Right atrium auricular region (tissue), 2 donors: ENCODE results near the gene CYTH3. TPM values are rescaled to one million over a fixed set of nuclear protein-coding genes. Genes with fewer than 3 reads are reported as not detected.

Source experiments
- DNase-seq: peaks from one replicate; pipeline ENCODE4 v3.0.0-alpha.2; 2019; ENCODE audit warnings: low spot score
- H3K27ac ChIP-seq, 2 donors: fragments of 200-600 bp; sonication (generic); 1 replicate in 1 of 2; 2 replicates in 1 of 2; pipeline ENCODE4 v1.5.1; 2016 to 2019
- H3K27me3 ChIP-seq, 2 donors: fragments of 200-600 bp; sonication (generic); one replicate each; pipeline versions ENCODE4 v1.5.1 to v1.6.0; 2017 to 2019
- H3K36me3 ChIP-seq: fragments of 200-600 bp; sonication (generic); one replicate; pipeline ENCODE4 v1.5.1; 2016
- H3K4me1 ChIP-seq, 2 donors: fragments of 200-600 bp; sonication (generic); one replicate each; pipeline versions ENCODE4 v1.5.1 to v1.6.0; 2017 to 2019
- H3K4me3 ChIP-seq, 2 donors: fragments of 200-600 bp; sonication (generic); 1 replicate in 1 of 2; 2 replicates in 1 of 2; pipeline ENCODE4 v1.5.1; 2017 to 2019; ENCODE audit warnings: mild to moderate bottlenecking in 1 of 2, moderate library complexity in 1 of 2
- H3K9me3 ChIP-seq, 2 donors: fragments of 200-600 bp; sonication (generic); one replicate each; pipeline ENCODE4 v1.5.1; 2019
- total RNA-seq, 2 donors: library from RNA; depleted of rRNA; stranded (reverse); fragments of >200 nt; gene quantifications; one replicate each; pipeline ENCODE4 v1.1.0, GENCODE V29; 2016
- TF ChIP-seq, protein P1 (sequence below), 2 donors: fragments of 200-600 bp; sonication (generic); IDR thresholded peaks; one replicate each; pipeline ENCODE4 v1.5.1; 2019; ENCODE audit warnings: antibody characterized with exemption in 2 of 2

CYTH3 gene
- total RNA-seq, 2 donors from 2014 or later, result 27.2 to 34.0 TPM

DNA sequence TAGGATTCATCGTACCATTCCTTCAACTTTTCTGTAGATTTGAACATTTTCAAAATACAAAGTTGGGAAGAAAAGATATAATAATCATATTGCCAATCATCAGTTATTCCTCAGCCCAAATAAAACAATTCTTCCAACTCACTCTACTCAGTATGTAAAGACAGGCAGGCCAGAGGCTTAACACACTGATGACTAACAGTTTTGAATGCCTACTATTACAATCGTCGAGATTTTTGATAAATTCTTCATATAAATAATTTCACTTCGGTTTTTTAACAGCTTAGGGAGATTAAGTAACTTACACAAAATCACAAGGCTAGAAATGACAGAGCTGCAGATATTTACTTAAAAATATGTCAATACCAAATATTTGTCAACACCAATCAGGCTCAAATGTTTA, 17.6 kb downstream of the CYTH3 start:
- Histone ChIP-seq H3K9me3 (no peaks in the 10 kb centered on the region), H3K27me3 (no peaks in the 10 kb centered on the region), H3K27ac (peak overlapping the region in 1 of 2 donors; percentile 41), H3K4me1 (peaks cover 0 to 89% of the 10 kb centered on the region in 2 donors), H3K36me3 (no peaks in the 10 kb centered on the region), H3K4me3 (no peak overlapping the region)
- no peak for DNase-seq
- TF ChIP-seq, protein P1, sequence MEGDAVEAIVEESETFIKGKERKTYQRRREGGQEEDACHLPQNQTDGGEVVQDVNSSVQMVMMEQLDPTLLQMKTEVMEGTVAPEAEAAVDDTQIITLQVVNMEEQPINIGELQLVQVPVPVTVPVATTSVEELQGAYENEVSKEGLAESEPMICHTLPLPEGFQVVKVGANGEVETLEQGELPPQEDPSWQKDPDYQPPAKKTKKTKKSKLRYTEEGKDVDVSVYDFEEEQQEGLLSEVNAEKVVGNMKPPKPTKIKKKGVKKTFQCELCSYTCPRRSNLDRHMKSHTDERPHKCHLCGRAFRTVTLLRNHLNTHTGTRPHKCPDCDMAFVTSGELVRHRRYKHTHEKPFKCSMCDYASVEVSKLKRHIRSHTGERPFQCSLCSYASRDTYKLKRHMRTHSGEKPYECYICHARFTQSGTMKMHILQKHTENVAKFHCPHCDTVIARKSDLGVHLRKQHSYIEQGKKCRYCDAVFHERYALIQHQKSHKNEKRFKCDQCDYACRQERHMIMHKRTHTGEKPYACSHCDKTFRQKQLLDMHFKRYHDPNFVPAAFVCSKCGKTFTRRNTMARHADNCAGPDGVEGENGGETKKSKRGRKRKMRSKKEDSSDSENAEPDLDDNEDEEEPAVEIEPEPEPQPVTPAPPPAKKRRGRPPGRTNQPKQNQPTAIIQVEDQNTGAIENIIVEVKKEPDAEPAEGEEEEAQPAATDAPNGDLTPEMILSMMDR (IDR thresholded peaks at IDR 0.05), result no peak

DNA sequence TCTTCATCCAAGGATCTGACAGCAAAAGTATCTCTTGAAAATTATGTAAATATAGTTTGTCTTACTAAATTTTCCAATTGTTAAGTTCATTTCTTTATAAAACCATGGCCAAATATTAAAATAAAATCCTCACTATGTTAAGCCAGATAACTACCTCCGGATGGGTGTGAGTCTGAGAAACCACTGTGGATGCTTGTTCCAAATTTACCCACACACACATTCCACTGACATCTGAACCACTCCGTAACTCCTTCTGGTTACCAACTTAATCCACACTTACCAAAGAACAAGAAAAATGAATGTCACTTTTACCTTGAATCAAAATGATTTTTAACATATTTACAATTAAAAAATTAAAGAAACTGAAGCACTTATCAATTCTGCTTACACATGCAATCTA, 19.7 kb downstream of the CYTH3 start:
- no peak for DNase-seq
- H3K27me3 ChIP-seq, result no peaks in the 10 kb centered on the region
- TF ChIP-seq, protein P1 (IDR thresholded peaks at IDR 0.05), result no peak
- no peak overlapping the region for H3K4me3 ChIP-seq
- no peaks in the 10 kb centered on the region for H3K36me3 ChIP-seq
- peaks cover 0 to 93% of the 10 kb centered on the region in 2 donors for H3K4me1 ChIP-seq
- H3K9me3 ChIP-seq, result no peaks in the 10 kb centered on the region
- H3K27ac ChIP-seq, result peak overlapping the region; percentile 20 to 51

DNA sequence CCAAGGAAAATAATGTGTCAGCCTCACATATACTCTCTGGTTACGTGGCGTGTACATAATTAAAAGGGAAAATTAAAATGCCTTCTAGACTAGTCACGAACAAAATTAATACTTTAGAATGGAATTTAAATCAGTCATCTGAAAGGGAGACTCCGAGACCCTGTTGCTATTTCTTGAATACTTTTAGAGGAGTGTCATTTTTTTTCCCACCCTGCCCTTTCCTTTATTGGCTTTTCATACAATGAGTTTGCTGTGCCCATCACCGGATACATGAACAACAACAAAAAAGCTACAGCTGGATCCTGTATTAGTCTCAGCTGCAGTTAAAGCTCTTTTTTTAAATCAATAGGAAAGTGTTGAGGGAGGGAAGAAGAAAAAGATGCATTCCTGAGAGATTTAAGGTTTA, 20.1 kb downstream of the CYTH3 start:
- peaks cover 0 to 93% of the 10 kb centered on the region in 2 donors for H3K4me1 ChIP-seq
- TF ChIP-seq, protein P1 (IDR thresholded peaks at IDR 0.05), result no peak
- no peaks in the 10 kb centered on the region for H3K36me3 ChIP-seq
- peak overlapping the region; percentile 20 to 51 for H3K27ac ChIP-seq
- no peak overlapping the region for H3K4me3 ChIP-seq
- no peak for DNase-seq
- H3K27me3 ChIP-seq, result no peaks in the 10 kb centered on the region
- no peaks in the 10 kb centered on the region for H3K9me3 ChIP-seq

DNA sequence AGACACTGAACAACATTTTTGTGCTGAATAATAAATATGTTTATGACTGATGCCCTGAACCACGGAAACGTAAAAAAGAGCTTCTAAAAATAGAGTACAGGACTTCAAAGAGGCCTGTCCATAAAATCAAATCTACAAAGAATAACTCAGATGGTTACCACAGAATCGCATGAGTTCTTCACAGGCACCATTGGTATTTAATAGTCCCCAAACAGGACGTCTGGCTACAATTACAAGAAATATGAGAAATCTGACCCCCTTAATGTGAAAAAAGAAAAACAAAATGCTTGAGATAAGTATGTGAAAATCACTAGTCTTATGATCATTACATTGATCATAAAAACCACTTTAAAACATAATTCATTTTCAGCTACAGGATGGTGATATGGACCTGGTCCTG, 20.8 kb downstream of the CYTH3 start:
- TF ChIP-seq, protein P1 (IDR thresholded peaks at IDR 0.05), result no peak

DNA sequence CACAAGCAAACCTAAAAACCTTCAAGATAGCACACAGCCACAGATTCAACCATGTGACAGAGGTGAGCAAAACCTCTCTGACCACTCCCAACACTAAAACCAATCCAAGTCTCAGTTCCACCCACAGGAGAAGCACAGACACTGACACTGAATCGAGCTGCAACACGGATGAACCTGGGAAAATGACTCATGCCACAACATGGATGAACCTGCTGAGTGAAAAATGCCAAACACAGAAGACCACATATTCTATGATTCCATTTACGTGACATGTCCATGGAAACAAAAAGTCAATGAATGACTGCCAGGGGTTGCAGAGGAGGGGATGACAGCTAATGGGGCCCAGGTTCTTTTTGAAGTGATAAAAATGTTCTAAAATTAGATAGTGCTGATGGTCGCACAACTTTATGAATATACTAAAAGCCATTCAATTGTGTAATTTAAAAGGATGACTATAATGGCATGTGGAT, 22.0 kb downstream of the CYTH3 start:
- Histone ChIP-seq H3K4me1 (peaks cover 0 to 87% of the 10 kb centered on the region in 2 donors), H3K36me3 (no peaks in the 10 kb centered on the region), H3K27ac (peak overlapping the region in 1 of 2 donors; percentile 43), H3K9me3 (no peaks in the 10 kb centered on the region), H3K27me3 (no peaks in the 10 kb centered on the region), H3K4me3 (no peak overlapping the region)
- TF ChIP-seq, protein P1 (IDR thresholded peaks at IDR 0.05), result no peak
- DNase-seq, result no peak

More for the DNA sequence above, 20.8 kb downstream of the CYTH3 start:
- Histone ChIP-seq H3K9me3 (no peaks in the 10 kb centered on the region), H3K4me3 (no peak overlapping the region), H3K27me3 (no peaks in the 10 kb centered on the region), H3K27ac (peak overlapping the region; percentile 20 to 51), H3K4me1 (peaks cover 0 to 92% of the 10 kb centered on the region in 2 donors), H3K36me3 (no peaks in the 10 kb centered on the region)
- no peak for DNase-seq

DNA sequence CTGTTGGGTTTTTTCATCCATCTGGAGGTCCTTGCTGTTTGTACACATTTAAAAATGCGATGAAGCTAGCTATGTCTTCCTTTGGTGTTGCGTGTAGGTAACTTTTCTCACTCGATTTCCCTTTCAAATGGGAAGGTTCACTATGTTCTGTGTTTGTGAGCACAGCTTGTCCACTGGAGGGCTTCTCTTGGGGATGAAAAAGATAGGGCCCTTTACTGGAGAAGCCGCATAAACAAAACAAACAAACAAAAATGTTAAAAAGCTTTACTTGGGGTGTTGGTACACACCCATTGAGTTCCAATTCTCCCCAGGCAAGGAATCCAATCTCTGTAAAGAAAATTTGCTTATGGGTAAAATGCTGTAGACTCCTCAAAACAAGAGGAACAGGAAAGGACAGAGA, 23.4 kb downstream of the CYTH3 start:
- no peak for DNase-seq
- H3K27ac ChIP-seq, result peak overlapping the region in 1 of 2 donors; percentile 20
- no peaks in the 10 kb centered on the region for H3K36me3 ChIP-seq
- no peak overlapping the region for H3K4me3 ChIP-seq
- TF ChIP-seq, protein P1 (IDR thresholded peaks at IDR 0.05), result no peak
- H3K4me1 ChIP-seq, result peaks cover 0 to 77% of the 10 kb centered on the region in 2 donors
- H3K27me3 ChIP-seq, result no peaks in the 10 kb centered on the region
- H3K9me3 ChIP-seq, result no peaks in the 10 kb centered on the region
